T-helper 1 cell (primary cell): ENCODE results near the gene CPEB1.
A peak's percentile ranks its signal among the peaks of the same experiment; 100 is the strongest.
"Not testable (repeated sequence)": the region's sequence is repeated elsewhere in the genome, so short reads cannot be mapped to it uniquely, and the experiment has no call there.

ENCODE experiments used
- DNase-seq, 5 donors: peaks; one replicate each; pipeline ENCODE4 v3.0.0-alpha.2; 2012 to 2020

CPEB1 gene

DNA sequence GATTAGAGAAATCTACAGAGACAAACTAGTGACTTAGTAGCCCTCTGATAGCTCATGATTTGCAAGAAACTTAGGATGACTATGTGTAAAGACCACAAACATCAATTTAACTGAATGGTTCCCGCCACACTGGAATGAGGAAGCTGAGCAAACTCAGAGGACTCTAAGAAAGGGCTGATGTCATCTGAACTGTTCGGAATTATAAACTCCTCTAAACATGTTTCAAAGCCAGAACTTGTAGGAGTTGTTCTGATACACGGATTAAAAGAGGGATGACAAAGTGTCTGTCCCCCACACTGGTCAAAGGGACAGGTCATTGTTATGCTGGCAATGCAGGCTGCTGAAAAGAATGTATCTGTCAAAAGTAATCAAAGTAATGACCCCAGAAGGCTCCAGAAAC lies 141.3 kb downstream of the CPEB1 start:
- not testable (repeated sequence) for DNase-seq

GRCh38 chr15:82504074-82504473 lies 143.1 kb downstream of the CPEB1 start:
- DNase-seq: not testable (repeated sequence)

- peak in 1 of 5 donors; percentile 3 for DNase-seq
Observed at GRCh38 chr15:82502700-82503339, 144.3 kb downstream of the CPEB1 start.

- DNase-seq: not testable (repeated sequence)
Observed at GRCh38 chr15:82500772-82501171, 146.4 kb downstream of the CPEB1 start.

DNA sequence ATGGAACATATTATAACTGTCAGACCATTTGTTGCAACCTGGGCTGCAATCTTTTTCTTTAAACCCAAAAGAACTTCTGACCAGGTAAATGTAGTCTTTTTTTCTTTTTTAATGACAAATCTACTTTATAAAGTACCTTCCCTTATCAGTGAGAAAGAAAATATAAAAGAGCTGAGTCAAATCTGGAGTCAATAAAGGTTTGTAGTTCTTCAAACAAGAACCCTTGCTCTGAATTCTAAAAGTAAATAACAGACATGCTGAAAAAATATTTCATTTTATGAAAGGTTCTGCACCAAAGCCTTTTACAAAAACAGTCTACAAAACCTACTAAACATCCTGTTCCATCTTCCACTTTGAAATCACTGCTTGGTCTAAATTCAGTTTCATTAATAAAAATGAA lies 149.2 kb downstream of the CPEB1 start:
- not testable (repeated sequence) for DNase-seq
